GDM1 (cell line): ENCODE measurements around the gene C4orf46.
A peak's percentile ranks its signal among the peaks of the same experiment; 100 is the strongest.

ENCODE experiments used
- DNase-seq: peaks from one replicate; lab custom pipeline; 2025; lab: John Stamatoyannopoulos, UW

Gene C4orf46

GRCh38 chr4:158652920-158653319, 18.8 kb downstream of the C4orf46 start:
- DNase-seq, result no peak

DNA sequence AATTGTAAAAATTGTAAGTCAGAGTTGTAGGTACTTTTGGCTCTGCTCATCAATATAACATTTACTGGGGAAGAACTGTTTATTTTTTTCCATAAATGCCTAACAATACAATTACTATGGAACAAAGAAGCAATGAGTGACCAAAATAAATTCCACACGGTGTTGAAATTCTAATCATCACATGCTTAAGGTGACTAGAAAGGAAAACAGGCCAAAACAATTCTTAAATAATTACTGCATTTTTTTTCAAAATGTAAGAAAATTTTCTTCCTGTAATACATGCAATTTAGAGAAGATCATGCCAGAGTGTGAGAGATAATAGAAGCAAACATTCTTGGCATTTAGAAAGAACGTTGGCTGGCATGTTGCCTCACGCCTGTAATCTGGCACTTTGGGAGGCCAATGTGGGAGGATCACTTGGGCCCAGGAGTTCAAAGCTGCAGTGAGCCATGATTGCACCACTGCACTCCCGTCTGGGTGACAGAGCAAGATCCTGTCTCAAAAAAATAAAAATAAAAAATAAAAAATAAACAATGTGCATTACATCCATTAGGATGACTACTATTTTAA, 22.5 kb downstream of the C4orf46 start:
- no peak for DNase-seq

DNA sequence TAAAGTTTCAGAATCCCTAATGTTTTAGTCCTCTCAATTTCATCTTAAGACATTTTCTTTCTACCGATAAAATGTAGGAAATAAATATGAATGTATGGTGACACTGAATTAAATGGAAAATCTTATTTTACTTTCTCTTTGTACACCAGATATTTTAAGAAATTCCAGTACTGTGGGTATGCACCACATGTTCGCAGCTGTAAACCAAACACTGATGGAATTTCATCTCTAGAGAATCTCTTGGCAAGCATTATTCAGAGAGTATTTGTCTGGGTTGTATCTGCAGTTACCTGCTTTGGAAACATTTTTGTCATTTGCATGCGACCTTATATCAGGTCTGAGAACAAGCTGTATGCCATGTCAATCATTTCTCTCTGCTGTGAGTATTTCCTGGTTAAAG, 26.9 kb downstream of the C4orf46 start:
- DNase-seq, result no peak

DNA sequence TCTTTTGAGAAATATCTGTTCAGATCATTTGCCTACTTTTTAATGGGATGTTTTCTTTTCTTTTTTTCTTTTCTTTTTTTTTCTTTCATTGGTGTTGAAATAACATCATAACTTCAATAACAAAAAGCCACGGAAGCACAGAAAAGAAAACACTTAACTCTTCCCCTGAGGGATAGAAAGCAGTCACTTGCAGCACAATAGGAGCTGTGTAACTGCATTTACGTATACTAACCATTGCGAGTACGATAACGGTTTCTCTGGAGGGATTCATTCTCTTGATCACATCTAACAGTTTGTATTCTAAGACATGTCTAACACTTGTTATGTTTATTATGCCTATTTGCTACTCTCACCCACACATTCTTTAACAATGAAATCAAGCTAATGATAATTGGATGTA, 27.3 kb downstream of the C4orf46 start:
- DNase-seq, result no peak

DNA sequence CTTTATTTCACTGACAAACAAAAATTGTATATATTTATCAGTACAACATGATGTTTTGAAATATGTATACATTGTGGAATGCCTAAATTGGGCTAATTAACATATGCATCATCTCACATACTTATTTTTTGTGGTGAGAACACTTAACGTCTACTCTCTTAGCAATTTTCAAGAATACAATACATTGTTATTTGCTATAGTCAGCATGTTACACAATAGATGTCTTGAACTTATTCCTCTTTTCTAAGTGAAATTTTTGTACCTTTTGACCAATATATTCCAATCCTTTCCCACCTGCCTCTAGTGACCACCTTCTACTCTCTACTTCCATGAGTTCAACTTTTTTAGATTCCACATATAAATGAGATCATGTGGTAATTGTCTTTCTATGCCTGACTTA, 35.1 kb downstream of the C4orf46 start:
- no peak for DNase-seq

GRCh38 chr4:158630893-158631292, 40.8 kb downstream of the C4orf46 start:
- DNase-seq, result no peak

DNA sequence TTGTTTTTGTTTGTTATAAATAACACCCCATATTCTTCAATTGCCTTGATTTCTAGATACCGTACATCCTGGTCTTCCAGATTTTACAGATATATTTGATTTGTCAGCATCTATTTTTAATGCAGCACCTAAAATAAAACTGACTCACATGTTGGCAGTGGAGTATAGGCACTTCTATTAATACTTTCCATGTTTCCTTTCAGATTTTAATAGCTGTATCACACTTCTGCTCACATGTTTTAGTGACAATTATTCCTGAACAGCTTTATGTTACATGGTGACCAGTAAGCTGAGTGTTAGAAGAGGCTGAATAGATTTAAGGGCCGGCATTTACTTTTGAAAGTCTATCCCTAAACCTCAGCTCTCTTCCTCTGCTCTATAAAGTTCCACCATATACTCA, 46.1 kb downstream of the C4orf46 start:
- DNase-seq, result no peak

- DNase-seq, result peak; percentile 1
Observed at GRCh38 chr4:158624889-158625478, 46.7 kb downstream of the C4orf46 start.

DNA sequence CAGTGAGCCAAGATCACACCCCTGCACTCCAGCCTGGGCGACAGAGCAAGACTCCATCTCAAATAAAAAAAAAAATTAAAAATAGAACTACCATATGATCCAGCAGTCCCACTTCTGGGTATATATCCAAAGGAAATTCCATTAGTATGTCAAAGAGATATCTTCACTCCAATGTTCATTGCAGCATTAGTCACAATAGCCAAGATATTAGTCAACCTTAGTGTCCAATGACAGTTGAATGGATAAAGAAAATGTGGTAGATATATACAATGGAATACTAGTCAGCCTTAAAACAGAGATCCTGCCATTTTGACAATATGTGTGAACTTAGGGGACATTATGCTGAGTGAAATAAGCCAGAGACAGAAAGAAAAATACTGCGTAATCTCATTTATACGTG, 49.4 kb downstream of the C4orf46 start:
- DNase-seq, result no peak

GRCh38 chr4:158621729-158622128, 50.0 kb downstream of the C4orf46 start:
- no peak for DNase-seq

GRCh38 chr4:158617956-158618355, 53.7 kb downstream of the C4orf46 start:
- DNase-seq, result no peak
